SKM-1 treated with dmso at 0.1 percent for 144 hours (cell line): Measurements from ENCODE around the gene BCAR1.
"Not testable (repeated sequence)": the region's sequence is repeated elsewhere in the genome, so short reads cannot be mapped to it uniquely, and the experiment has no call there.

Experiments used
- DNase-seq: peaks from one replicate; lab custom pipeline; 2025; ENCODE audit not compliant: unreplicated experiment; lab: John Stamatoyannopoulos, UW

BCAR1 gene, protein sequence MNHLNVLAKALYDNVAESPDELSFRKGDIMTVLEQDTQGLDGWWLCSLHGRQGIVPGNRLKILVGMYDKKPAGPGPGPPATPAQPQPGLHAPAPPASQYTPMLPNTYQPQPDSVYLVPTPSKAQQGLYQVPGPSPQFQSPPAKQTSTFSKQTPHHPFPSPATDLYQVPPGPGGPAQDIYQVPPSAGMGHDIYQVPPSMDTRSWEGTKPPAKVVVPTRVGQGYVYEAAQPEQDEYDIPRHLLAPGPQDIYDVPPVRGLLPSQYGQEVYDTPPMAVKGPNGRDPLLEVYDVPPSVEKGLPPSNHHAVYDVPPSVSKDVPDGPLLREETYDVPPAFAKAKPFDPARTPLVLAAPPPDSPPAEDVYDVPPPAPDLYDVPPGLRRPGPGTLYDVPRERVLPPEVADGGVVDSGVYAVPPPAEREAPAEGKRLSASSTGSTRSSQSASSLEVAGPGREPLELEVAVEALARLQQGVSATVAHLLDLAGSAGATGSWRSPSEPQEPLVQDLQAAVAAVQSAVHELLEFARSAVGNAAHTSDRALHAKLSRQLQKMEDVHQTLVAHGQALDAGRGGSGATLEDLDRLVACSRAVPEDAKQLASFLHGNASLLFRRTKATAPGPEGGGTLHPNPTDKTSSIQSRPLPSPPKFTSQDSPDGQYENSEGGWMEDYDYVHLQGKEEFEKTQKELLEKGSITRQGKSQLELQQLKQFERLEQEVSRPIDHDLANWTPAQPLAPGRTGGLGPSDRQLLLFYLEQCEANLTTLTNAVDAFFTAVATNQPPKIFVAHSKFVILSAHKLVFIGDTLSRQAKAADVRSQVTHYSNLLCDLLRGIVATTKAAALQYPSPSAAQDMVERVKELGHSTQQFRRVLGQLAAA

DNA sequence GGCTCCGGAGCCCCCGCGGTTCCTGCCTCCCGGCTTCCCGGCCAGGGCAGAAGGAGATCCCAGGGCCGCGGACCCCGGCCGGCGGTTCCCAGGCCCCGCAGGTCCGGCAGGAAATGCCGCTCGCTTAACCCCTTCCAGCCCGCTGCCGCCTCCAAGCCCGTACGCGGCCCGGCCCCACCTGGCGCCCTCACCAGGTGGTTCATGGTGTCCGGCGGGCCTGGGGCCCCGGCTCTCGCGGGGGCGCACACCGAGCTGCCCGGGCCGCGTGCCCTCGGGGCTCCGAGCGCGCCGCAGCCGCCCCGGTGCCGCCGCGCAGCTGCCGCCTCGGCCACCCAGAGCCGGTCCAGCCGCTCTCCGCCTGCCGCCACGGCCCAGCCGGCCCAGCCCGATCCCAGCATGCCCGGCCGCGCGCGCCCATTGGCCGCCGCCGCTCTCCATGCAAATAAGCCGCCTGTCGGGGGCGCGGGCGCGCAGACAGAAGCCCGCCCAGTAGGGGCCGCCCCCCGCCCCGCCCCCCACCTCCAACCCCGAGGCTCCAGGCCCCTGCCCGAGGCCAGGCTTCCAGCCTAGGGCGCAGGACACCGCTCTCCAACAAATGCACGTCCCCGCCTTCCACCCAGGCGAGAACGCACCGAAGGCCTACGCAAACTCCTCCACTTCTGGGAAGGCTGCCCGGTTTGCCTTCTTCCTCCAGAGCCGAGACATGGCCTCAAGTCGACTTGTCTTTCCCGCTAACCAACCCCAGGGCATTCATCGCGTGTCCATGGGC is at the start of gene BCAR1:
BCAR1 (minus strand) TSS at position 345 of the 769 bp plus-strand sequence; CDS start at position 203, 142 bp downstream.
- no peak for DNase-seq

- DNase-seq: no peak
Observed at GRCh38 chr16:75298267-75298666, 46.8 kb upstream of the BCAR1 start.

GRCh38 chr16:75296606-75297005 is 45.2 kb upstream of the BCAR1 start:
- DNase-seq: no peak

- DNase-seq: no peak
Observed at GRCh38 chr16:75294773-75295459, 43.5 kb upstream of the BCAR1 start.

DNA sequence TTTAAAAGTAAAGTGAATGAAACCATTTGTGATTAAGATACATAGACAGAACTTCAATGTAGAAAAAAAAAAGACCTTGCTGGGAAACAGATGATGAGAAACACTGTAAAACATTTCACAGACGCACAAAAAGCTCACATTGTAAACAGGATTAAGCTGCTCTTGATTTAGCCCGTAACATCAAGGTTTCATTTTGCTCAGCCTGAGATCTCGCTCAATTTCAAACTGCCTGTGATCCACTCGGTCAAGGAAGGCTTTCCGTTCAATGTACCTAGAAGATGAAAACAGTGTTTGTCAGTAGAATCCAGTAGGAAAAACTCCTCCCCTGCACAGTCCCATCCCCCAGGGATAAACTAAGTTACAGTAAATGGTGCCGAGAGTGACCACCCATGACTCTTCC is 42.3 kb upstream of the BCAR1 start:
- DNase-seq: no peak

DNA sequence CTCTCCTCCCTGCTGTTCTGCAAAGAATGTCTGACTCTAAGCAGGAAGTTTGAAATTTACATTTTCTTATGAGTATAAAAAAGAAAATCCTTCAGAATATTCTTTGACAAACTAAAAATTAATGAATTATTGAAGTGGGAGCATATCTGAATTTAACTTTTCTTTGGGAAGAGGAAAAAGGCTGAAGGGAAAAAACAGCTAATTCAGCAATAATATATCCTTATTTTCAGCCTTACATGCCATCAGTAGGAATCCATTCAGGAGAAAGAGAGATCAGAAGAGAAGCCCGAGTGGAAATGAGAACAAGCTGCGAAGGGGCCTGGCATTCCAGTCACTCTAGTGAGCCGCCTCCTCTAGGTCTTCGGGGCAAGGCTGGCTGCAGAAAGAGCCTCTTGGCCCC is 41.7 kb upstream of the BCAR1 start:
- no peak for DNase-seq

- DNase-seq: no peak
Observed at GRCh38 chr16:75292691-75293090, 41.3 kb upstream of the BCAR1 start.

GRCh38 chr16:75289189-75289588 is 37.8 kb upstream of the BCAR1 start:
- DNase-seq: no peak

- DNase-seq: no peak
Observed at GRCh38 chr16:75288596-75289120, 37.2 kb upstream of the BCAR1 start.

GRCh38 chr16:75288181-75288580 is 36.8 kb upstream of the BCAR1 start:
- DNase-seq: no peak

- DNase-seq: no peak
Observed at GRCh38 chr16:75287708-75288107, 36.3 kb upstream of the BCAR1 start.

DNA sequence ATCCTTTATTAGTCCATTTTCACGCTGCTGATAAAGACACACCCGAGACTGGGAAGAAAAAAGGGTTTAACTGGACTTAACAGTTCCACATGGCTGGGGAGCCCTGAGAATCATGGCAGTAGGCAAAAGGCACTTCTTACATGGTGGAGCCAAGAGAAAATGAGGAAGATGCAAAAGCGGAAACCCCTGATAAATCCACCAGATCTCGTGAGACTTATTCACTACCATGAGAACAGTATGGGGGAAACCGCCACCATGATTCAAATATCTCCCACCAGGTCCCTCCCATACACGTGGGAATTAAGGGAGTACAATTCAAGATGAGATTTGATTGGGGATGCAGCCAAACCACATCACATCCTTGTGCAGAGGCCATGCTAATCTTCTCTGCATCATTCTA is 35.0 kb upstream of the BCAR1 start:
- no peak for DNase-seq

DNA sequence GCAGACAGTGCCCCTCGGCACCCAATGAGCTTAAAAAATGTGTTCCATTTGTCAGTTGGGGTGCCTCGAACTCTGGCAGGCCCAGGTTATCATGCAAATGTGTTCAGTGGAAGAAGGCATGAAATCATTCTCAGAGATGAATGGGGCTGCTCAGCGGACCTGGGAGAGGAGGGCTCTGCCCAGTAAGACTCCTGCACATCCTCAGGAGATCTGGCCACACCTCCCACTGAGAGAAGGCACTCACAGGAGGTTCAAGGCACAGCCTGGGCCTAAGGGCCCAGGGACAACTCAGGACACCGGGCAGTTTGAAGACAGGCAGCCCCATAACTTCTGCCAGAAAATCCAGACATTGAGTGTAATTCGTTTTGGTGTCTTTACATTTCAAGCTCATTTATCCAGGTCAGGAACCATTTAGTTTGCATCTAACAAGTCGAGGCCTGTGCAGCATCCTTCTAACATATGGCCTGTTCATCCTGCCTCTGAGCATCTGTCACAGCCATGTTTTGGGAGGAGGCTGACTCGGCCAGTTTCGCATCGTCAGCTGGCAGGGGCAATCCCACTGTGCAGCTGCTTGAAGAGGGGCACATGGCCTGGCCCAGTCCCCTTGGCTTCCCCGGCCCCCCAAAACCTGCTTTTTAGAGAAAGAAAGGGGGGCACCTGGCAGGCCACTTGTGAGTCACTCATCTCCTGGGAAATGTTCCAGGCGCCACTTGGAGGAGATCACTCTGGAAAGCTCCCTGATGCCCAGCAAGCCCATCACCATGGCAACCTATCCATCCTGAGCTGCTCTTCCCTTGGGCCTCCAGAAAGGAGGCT is 31.2 kb upstream of the BCAR1 start:
- no peak for DNase-seq

DNA sequence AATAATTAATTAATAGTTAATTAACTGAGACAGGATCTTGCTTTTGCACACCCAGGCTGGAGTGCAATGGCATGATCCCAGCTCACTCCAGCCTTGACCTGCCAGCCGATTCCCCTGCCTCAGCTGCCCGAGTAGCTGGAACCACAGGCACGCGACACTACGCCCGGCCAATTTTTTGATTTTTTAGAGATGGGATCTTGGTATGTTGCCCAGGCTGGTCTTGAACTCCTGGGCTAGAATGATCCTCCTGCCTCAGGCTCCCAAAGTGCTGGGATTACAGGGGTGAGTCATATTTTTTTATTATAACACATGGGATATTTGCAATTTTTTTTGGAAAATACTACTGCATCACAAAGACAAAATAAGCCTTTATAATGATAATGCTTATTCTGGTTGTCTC is 30.4 kb upstream of the BCAR1 start:
- no peak for DNase-seq

- DNase-seq: not testable (repeated sequence)
Observed at GRCh38 chr16:75281009-75281408, 29.6 kb upstream of the BCAR1 start.

DNA sequence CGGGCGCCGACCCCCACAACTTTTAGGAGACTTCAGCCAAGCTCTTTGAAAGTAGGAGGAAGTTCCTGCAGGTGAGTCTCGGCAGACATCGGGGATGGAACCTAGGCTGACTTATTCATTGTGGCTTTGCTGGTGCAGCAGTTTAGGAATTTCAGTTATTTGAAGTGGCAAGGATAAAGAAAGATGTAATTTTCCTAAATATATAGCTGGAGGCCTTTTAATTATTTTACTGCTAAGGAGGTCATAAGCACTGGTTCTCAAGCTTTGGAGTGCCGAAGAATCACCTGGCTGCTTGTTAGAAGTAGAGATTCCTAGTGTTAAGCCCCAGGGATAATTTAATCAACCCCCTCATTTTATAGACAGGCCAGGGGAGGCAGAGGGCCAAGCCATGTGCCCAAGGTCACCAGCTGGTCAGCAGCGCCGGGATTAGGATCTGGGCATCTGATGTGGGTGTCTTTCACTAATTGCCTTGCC is 28.9 kb upstream of the BCAR1 start:
- DNase-seq: no peak

DNA sequence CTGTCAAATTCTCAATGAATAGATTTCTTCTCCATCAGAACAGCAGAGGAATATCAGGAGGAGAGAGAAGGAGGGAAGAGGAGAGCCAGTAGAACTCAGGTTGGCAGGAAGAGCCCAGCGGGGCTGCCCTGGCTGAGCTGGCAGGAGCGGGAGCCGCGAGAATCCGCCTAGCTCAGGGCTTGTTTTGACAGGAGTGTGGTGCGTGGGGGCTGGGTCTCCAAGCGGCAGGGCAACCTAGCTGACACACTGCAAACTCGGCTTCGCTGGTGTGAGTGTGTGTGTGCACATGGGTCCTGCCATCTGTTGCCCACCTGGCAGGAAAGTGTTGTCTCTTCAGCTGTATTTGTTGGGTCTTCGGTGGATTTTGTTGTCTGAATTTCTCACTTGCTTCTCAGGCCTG is 27.9 kb upstream of the BCAR1 start:
- no peak for DNase-seq

GRCh38 chr16:75273054-75273925 is 21.9 kb upstream of the BCAR1 start:
- no peak for DNase-seq

- not testable (repeated sequence) for DNase-seq
Observed at GRCh38 chr16:75272629-75273028, 21.2 kb upstream of the BCAR1 start.
